SIG-M5 (cell line): Measurements from ENCODE around the gene PASK.

ENCODE experiments used
- DNase-seq: peaks from one replicate; lab custom pipeline; 2025; lab: John Stamatoyannopoulos, UW

The PASK gene

GRCh38 chr2:241146286-241146685 is 3.0 kb downstream of the PASK start:
- no peak for DNase-seq

DNA sequence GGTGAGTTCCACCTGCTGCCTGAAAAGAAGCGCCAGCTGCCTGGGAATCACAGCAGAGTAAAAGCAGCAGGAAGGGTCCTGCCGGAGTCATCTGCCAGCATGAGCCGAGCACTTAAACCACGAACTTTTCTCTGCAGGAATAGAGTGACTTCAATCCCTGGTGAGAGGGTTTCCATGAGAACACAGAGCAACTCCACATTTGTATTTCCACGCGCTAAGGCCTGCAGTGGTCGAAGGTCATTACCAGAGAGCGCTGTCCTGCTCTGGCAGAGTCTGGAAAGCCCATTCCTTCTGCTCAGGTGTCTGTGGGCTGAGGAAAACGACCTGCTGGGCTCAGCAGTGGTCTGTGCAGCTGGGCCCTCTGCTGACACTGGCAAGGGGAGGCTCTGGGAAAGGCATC is 6.7 kb downstream of the PASK start:
- DNase-seq: no peak

DNA sequence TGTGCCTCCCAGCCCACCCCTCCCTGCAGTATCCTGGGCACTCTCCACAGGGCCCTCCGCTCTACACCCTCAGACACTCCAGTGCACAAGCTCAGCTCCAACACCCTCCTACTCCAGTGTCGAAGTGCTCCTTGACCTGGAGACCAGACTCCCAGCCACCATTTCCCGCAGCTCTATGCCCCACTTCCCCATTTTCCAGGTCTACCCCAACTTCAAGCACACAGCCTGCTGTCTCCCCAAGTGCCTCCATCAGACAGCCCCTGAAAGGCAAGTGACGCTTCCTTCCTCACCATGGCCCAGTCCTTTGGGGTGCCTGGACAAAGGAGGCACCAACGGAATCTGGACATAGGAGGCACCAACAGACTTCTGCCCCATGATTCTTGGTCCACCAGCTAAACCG is 7.2 kb downstream of the PASK start:
- DNase-seq: no peak

DNA sequence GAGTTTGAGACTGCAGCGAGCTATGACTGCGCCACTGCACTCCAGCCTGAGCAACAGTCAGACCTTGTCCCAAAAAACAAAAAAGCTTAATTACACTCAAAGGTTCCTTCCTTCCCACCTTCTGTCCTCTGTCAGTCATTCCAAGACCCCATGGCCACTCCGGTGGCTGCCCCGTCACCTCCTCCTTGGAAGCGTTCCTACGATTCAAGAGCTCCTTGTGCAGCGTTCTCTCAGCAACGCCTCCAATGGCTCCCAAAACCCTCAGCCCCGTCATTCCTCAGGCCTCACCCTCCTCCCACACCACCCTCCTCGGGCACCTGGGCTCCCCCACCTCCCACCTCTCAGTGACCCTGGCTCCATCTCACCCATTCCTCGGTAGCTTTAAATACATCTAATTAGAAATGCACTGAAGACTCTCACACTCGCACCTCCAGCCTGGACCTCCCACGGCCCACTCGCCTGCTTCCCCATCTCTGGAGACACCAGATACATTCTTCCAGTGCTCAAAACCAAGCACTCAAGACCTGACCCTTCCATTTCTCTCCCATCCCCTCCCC is 8.0 kb downstream of the PASK start:
- DNase-seq: no peak

GRCh38 chr2:241140445-241140840 is 8.8 kb downstream of the PASK start:
- DNase-seq: no peak

DNA sequence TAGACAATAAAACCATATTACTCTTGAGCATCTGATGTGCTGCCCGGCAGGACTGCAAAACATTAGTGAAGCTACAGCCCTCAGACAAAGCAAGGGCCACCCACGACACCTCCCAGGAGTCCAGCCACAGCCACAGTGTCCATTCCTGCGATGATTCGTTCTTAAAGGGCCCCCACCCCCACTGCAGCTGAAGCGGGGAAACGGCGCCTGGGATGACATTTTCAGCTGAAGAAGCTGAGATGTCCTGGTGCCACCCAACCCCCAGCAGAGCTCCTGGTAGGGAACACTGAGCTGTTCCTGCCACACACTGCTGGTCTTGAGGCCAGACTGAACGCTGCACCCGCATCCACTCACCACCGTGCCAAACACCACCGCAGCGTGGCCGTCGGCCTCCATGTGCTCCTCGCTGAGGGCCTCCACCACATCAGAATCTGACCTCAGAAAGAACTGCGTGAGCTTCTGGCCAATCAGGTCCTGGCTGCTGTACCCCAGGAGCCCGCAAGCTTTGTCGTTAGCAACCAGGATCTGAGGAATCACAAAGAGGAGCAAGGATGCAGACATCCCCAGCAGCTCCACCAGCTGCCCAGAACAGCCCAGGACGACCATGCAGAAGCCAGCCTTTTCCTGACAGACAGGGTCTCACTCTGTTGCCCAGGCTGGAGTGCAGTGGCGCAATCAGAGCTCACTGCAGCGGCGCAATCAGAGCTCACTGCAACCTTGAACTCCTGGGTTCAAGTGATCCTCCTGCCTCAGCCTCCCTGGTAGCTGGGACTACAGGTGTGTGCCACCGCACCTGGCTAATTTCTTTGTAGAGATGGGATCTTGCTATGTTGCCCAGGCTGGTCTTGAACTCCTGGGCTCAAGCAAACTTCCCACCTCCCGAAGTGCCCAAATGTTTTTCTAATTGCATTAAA is 9.5 kb downstream of the PASK start:
- no peak for DNase-seq

GRCh38 chr2:241138471-241138870 is 10.8 kb downstream of the PASK start:
- DNase-seq: no peak

GRCh38 chr2:241137276-241138190 is 11.7 kb downstream of the PASK start:
- no peak for DNase-seq

DNA sequence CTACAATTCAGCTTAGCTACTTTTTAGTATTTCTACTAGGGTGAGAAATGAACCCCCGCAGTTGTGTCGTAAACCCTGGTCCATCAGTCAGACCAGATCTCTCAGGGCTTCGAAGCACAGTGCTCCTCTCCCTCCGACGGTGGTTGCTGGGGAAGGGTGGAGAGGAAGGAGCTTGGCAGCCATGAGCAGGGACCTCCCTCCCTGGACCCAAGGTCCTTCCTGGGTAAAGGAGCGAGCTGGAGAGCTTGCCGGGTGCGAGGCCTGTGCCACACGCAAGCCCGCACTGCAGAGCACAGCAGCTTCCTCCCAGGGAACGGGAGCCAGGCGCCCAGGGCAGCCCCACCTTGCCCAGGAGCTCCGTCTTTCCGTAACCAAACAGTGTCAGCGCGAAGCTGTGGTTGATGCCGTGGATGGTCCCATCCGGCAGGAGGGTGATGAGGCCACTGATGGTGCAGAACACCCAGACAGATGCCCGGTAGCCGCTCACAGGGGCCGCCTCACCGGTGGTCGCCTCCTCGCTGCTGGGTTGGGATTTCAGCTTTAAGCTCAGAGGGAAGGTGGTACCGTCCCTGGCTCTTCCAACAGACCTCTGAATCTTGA is 12.5 kb downstream of the PASK start:
- no peak for DNase-seq

- no peak for DNase-seq
Measured at GRCh38 chr2:241136191-241136590, 13.1 kb downstream of the PASK start.

- no peak for DNase-seq
Measured at GRCh38 chr2:241135737-241136136, 13.5 kb downstream of the PASK start.

- DNase-seq: no peak
Measured at GRCh38 chr2:241134711-241135110, 14.6 kb downstream of the PASK start.

DNA sequence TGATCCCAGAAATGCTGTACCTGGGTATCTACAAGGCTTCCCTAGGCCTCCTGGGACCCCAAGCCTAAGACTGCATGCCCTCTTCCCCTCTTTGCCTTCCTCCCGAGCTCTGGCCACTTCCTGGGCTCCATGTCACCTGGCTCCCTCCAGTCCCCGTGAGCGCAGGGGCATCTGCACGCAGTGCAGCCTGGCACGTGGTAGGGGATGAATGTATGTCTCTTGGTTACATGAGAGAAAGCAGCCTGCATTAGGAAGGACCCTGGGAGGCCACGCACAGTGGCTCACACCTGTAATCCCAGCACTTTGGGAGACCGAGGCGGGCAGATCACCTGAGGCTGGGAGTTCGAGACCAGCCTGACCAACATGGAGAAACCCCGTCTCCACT is 15.8 kb downstream of the PASK start:
- no peak for DNase-seq

GRCh38 chr2:241132538-241133435 is 16.5 kb downstream of the PASK start:
- DNase-seq: no peak

DNA sequence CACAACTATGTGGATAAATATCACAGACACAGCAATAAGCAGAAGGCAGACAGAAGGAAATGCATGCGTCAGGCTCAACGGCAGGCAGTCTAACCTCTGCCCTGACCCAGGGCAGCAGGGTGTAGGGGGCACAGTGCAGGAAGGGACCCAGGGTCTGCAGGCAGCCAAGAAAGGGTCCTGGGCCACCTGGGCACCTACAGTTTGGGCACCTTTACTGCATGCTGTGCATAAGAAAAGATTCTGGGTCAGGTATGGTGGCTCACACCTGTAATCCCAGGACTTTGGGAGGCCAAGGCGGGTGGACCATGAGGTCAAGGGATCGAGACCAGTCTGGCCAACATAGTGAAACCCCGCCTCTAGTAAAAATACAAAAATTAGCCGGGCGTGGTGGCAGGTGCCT is 17.7 kb downstream of the PASK start:
- no peak for DNase-seq

- DNase-seq: no peak
Measured at GRCh38 chr2:241130316-241130715, 19.0 kb downstream of the PASK start.

GRCh38 chr2:241129086-241129871 is 20.0 kb downstream of the PASK start:
- DNase-seq: no peak

- no peak for DNase-seq
Measured at GRCh38 chr2:241128266-241128665, 21.0 kb downstream of the PASK start.

GRCh38 chr2:241126771-241127202 is 22.5 kb downstream of the PASK start:
- DNase-seq: no peak

DNA sequence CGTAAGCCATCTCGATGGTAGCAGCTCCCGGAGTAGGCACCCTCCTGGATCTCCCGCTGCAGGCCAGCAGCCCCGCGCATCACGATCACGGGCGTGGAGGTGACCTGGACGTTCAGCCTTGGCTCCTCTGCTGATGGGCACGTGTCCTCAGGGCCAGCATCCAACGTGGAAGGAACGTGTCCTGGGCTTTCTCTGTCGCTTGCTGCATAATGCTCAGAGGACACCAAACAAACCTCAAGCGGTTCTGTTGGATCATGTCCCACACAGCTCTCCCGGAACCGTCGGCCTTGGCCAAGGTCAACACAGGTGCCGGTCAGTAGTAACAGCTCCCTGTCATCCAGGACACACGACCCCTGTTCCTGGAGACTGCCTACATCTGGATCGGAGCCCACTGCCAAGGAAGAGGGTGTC is 23.1 kb downstream of the PASK start:
- DNase-seq: no peak
